M059J (cell line): ENCODE results near the gene MXD1. TPM values are rescaled to one million over a fixed set of nuclear protein-coding genes. Genes with fewer than 3 reads are reported as not detected.
A peak's percentile ranks its signal among the peaks of the same experiment; 100 is the strongest.

ENCODE experiments used
- DNase-seq: peaks from one replicate; pipeline ENCODE4 v3.0.0-alpha.2; 2012; ENCODE audit warnings: low read depth
- total RNA-seq: library from RNA; depleted of rRNA; stranded (reverse); fragments of >200 nt; shearing (Covaris generic); gene quantifications from 2 replicates; pipeline ENCODE4 v1.2.3, GENCODE V29; 2014

The MXD1 gene
- total RNA-seq, 1 experiment from 2014 or later, result 5.0 TPM

- no peak for DNase-seq
These were observed 37.6 kb downstream of the MXD1 start for GRCh38 chr2:69952336-69953115.

- no peak for DNase-seq
These were observed 39.2 kb downstream of the MXD1 start for GRCh38 chr2:69954084-69954483.

- peak; percentile 37 for DNase-seq
These were observed 40.1 kb downstream of the MXD1 start for GRCh38 chr2:69955029-69955428.

DNA sequence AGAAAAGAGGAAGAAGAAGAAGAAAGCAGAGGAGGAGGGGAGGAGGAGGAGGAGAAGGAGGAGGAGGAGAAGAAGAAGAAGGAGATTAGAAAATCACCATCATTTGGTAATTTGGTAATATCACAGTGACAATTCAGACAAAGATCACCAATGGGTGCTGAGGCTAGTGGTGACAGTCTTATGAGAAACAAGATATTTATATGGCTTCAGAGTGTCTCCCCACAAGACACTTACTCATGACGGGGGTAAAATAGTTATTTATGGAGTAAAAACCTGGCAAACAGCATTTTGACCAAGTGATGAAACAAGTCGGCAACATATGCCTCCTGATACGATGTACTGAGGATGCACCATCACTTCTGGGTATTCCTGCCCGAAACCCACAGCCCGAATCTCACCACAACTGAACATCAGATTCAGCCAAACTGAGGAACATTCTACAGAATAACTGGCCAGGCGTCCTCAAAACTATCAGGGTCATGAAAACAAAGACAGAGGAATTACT, 41.6 kb downstream of the MXD1 start:
- no peak for DNase-seq

DNA sequence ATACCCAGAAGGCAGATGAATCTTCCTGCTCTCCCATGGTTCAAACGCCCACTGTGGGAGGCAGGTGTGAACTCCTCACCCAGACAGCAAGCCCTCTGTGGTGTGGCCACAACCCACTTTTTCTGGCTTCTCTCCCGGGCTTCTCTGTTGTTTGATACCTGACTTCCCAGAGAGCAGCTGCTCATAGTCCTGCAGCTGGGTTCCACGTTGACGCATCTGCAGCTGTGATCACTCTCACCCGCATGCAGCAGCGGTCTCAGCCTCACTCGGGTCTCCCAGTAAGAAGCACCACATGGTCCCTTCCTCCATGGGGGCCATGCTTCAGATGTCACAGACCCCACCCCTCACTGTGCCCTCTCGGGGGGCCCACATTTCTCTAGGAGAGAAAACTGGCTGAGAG, 43.1 kb downstream of the MXD1 start:
- no peak for DNase-seq

DNA sequence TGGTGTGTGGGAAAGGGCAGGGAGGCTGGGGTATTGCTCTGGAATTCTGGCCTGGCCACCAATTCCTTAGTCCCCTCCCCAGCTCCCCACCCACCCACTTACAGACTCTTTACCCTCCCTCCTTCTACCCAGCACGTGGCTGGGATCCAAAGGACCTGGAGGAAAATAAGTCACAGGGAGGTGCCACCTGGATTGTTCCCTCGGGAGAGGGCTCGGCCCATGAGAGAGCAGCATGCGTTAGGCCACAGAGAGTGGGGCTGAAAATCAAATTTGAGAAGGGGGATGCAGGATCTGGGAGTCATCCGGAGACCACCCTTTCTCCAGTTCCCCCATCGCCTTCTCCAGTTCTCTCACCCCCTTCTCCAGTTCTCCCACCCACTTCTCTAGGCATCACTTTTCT, 43.6 kb downstream of the MXD1 start:
- DNase-seq, result no peak

- no peak for DNase-seq
These were observed 44.5 kb downstream of the MXD1 start for GRCh38 chr2:69959425-69959824.

GRCh38 chr2:69960821-69961220, 45.9 kb downstream of the MXD1 start:
- no peak for DNase-seq

DNA sequence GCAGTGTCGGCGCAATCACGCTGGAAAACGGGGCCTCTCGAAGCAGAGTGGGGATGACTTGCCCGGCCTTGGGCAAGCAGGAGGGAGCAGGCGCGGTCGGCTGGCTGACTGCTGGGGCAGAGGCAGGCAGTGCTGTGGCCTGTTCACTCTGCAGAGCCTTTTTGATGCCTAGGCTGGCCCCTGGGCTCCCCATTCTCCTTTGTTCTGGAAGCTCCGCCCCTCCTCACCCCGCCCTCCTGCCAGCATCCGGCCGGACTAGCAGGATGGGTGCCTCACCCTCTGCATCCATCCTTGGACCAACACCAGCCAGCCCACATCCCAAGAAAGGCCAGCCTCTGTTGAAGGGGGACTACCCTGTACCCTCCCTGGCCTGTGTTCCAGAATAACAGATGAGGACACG, 46.6 kb downstream of the MXD1 start, which contains the start of gene ASPRV1:
ASPRV1 (minus strand) TSS at position 136 of the 400 bp plus-strand sequence. CDS start 195 bp downstream, outside the sequence.
- no peak for DNase-seq

- no peak for DNase-seq
These were observed 48.2 kb downstream of the MXD1 start for GRCh38 chr2:69962986-69963730.

- no peak for DNase-seq
These were observed 49.5 kb downstream of the MXD1 start for GRCh38 chr2:69964353-69964841.

- DNase-seq, result no peak
These were observed 51.0 kb downstream of the MXD1 start for GRCh38 chr2:69965756-69966445.

DNA sequence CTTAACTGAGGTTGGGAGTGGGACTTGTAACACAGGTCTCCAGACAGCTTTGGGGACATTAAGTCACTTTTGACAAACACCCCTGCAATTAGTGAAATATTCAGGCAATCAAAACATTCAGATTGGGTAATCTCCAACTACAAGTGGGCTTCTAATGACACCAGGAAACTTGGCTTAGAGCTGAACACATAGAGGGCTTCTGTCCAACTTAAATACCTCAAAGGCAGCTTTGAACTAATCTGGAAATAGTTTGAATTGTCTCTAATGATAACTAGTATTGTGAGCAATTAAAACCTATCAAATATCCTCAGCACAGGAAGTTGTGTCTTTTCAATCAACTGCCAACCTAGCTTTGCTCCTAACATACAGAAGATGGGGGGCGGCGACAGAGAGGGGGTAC, 51.6 kb downstream of the MXD1 start:
- DNase-seq, result no peak

- no peak for DNase-seq
These were observed 53.7 kb downstream of the MXD1 start for GRCh38 chr2:69968609-69969008.

- no peak for DNase-seq
These were observed 54.4 kb downstream of the MXD1 start for GRCh38 chr2:69969126-69969983.

- no peak for DNase-seq
These were observed 55.1 kb downstream of the MXD1 start for GRCh38 chr2:69969991-69970390.

- DNase-seq, result no peak
These were observed 57.9 kb downstream of the MXD1 start for GRCh38 chr2:69972822-69973221.

DNA sequence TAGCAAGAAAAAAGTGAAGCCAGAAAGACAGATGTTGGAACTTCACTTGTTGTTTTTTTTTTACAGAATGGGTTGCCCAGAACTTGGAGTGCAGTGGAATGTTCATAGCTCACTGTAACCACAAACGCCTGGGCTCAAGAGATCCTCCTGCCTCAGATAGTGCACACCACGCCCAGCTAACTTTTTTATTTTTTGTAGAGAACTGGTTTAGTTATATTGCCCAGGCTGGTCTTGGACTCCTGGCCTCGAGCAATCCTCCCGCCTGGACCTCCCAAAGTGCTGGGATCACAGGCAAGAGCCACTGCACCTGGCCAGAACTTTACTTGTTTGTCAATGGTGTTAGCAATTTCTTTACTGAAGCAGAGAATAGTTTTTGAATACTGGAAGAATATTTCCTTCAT, 58.4 kb downstream of the MXD1 start:
- peak; percentile 18 for DNase-seq

GRCh38 chr2:69975136-69975852, 60.4 kb downstream of the MXD1 start:
- no peak for DNase-seq

GRCh38 chr2:69975853-69976462, 61.0 kb downstream of the MXD1 start:
- DNase-seq, result no peak
